ENCODE data around the gene ACOX2.
A peak's percentile ranks its signal among the peaks of the same experiment; 100 is the strongest.
"Not testable (repeated sequence)": the region's sequence is repeated elsewhere in the genome, so short reads cannot be mapped to it uniquely, and the experiment has no call there.

ACOX2 gene

GRCh38 chr3:58529516-58530353 is 7.3 kb downstream of the ACOX2 start:
- H3K4me1 ChIP-seq (ENCODE audit: control insufficient read depth in 2 of 2, insufficient read depth in 1 of 2, low read depth in 1 of 2, low read length in 2 of 2), result peaks cover 14% of the 10 kb centered on the region in 2 donors
- H3K4me3 ChIP-seq (ENCODE audit: low read length in 2 of 2), result no peak overlapping the region
- no peak overlapping the region for H4K8ac ChIP-seq (ENCODE audit: low read depth, low read length)
- no peak overlapping the region for H3K14ac ChIP-seq (ENCODE audit: low read length)
- peak overlapping the region; percentile 64 for H2AFZ ChIP-seq (ENCODE audit: low read length)
- no peaks in the 10 kb centered on the region for H3K9me3 ChIP-seq (replicated peaks in 1 of 2; ENCODE audit: control insufficient read depth in 2 of 2, insufficient read depth in 1 of 2, low read depth in 1 of 2, low read length in 2 of 2)
- WGBS, 2 donors (ENCODE audit: extremely low coverage in 2 of 2, insufficient read length in 2 of 2, insufficient replicate concordance in 1 of 2), result no CpG with 5 or more reads among the region's 15 CpGs
- DNase-seq (ENCODE audit: low spot score), result peak; percentile 51
- no peak overlapping the region for H3K4ac ChIP-seq (ENCODE audit: low read length)
- peak overlapping the region; percentile 34 for H3K9ac ChIP-seq (ENCODE audit: low read depth, low read length, poor library complexity)
- H2AK5ac ChIP-seq (ENCODE audit: low read depth, low read length), result peak overlapping the region; percentile 53
- H2BK12ac ChIP-seq (ENCODE audit: low read length), result peak overlapping the region; percentile 86
- no peak overlapping the region for H3K4me2 ChIP-seq (ENCODE audit: insufficient read depth, low read length, poor library complexity, severe bottlenecking)
- H3K27me3 ChIP-seq (ENCODE audit: control insufficient read depth in 3 of 3, insufficient read depth in 3 of 3, low read depth in 1 of 3, low read length in 3 of 3), result no peaks in the 10 kb centered on the region
- peak overlapping the region; percentile 73 for H4K91ac ChIP-seq (ENCODE audit: low read depth, low read length, poor library complexity)
- no peak overlapping the region for H3K27ac ChIP-seq (replicated peaks; ENCODE audit: low read length)
- no peak overlapping the region for H2BK120ac ChIP-seq (ENCODE audit: low read depth, low read length)
- H3K79me1 ChIP-seq (ENCODE audit: low read depth, low read length), result no peaks in the 10 kb centered on the region
- no peak overlapping the region for H3K23ac ChIP-seq (ENCODE audit: low read depth, low read length, poor library complexity)
- peak overlapping the region; percentile 46 for H2BK15ac ChIP-seq (ENCODE audit: low read length)
- no peak overlapping the region for H3K18ac ChIP-seq (ENCODE audit: low read length)
- no peaks in the 10 kb centered on the region for H3K36me3 ChIP-seq (replicated peaks in 1 of 2; ENCODE audit: control insufficient read depth in 2 of 2, insufficient read depth in 2 of 2, low read length in 2 of 2)
- peak overlapping the region; percentile 4 for H2BK5ac ChIP-seq (ENCODE audit: low read length)

DNA sequence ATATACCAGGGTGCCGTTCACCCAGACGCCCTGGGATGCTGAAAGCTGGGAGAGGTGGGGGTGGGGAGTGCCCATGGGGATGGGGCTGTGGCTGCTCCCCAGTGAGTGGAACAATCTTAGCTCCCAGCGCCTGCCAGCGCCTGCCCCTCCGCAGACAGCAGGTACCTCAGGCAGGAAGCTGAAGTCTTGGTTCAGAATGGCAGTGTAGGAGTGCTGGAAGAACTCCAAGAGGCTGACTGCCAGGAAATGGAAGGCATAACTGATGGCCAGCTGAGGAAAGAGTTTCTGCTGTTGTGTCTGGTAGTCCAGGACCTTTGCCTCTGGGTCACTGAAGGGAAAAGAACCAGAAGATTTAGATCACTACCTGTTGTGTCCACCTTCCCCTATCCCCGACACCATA is 8.4 kb downstream of the ACOX2 start:
- Histone ChIP-seq H3K4ac (ENCODE audit: low read length) (no peak overlapping the region), H2AK5ac (ENCODE audit: low read depth, low read length) (peak overlapping the region; percentile 6), H2BK120ac (ENCODE audit: low read depth, low read length) (no peak overlapping the region), H3K4me1 (ENCODE audit: control insufficient read depth in 2 of 2, insufficient read depth in 1 of 2, low read depth in 1 of 2, low read length in 2 of 2) (peaks cover 14% of the 10 kb centered on the region in 2 donors), H4K8ac (ENCODE audit: low read depth, low read length) (no peak overlapping the region), H2BK15ac (ENCODE audit: low read length) (no peak overlapping the region), H3K27ac (replicated peaks; ENCODE audit: low read length) (no peak overlapping the region), H3K23ac (ENCODE audit: low read depth, low read length, poor library complexity) (no peak overlapping the region), H2AFZ (ENCODE audit: low read length) (no peak overlapping the region), H3K14ac (ENCODE audit: low read length) (no peak overlapping the region), H2BK12ac (ENCODE audit: low read length) (no peak overlapping the region), H3K36me3 (replicated peaks in 1 of 2; ENCODE audit: control insufficient read depth in 2 of 2, insufficient read depth in 2 of 2, low read length in 2 of 2) (no peaks in the 10 kb centered on the region), H3K18ac (ENCODE audit: low read length) (peak overlapping the region; percentile 1), H3K27me3 (ENCODE audit: control insufficient read depth in 3 of 3, insufficient read depth in 3 of 3, low read depth in 1 of 3, low read length in 3 of 3) (no peaks in the 10 kb centered on the region), H2BK5ac (ENCODE audit: low read length) (no peak overlapping the region), H3K4me3 (ENCODE audit: low read length in 2 of 2) (no peak overlapping the region), H3K9me3 (replicated peaks in 1 of 2; ENCODE audit: control insufficient read depth in 2 of 2, insufficient read depth in 1 of 2, low read depth in 1 of 2, low read length in 2 of 2) (no peaks in the 10 kb centered on the region), H3K79me1 (ENCODE audit: low read depth, low read length) (no peaks in the 10 kb centered on the region), H3K4me2 (ENCODE audit: insufficient read depth, low read length, poor library complexity, severe bottlenecking) (no peak overlapping the region), H3K9ac (ENCODE audit: low read depth, low read length, poor library complexity) (no peak overlapping the region), H4K91ac (ENCODE audit: low read depth, low read length, poor library complexity) (no peak overlapping the region)
- DNase-seq (ENCODE audit: low spot score), result no peak
- WGBS, 2 donors (ENCODE audit: extremely low coverage in 2 of 2, insufficient read length in 2 of 2, insufficient replicate concordance in 1 of 2), result no CpG with 5 or more reads among the region's 6 CpGs

GRCh38 chr3:58527440-58527839 is 9.6 kb downstream of the ACOX2 start:
- not testable (repeated sequence) for H2AK5ac ChIP-seq (ENCODE audit: low read depth, low read length); H3K27ac ChIP-seq (replicated peaks; ENCODE audit: low read length); H2BK120ac ChIP-seq (ENCODE audit: low read depth, low read length); H3K36me3 ChIP-seq (replicated peaks in 1 of 2; ENCODE audit: control insufficient read depth in 2 of 2, insufficient read depth in 2 of 2, low read length in 2 of 2); H3K14ac ChIP-seq (ENCODE audit: low read length); H2AFZ ChIP-seq (ENCODE audit: low read length); H3K79me1 ChIP-seq (ENCODE audit: low read depth, low read length); H2BK15ac ChIP-seq (ENCODE audit: low read length); H3K4ac ChIP-seq (ENCODE audit: low read length); H3K18ac ChIP-seq (ENCODE audit: low read length); H4K8ac ChIP-seq (ENCODE audit: low read depth, low read length); H3K27me3 ChIP-seq (ENCODE audit: control insufficient read depth in 3 of 3, insufficient read depth in 3 of 3, low read depth in 1 of 3, low read length in 3 of 3); H3K4me3 ChIP-seq (ENCODE audit: low read length in 2 of 2); H4K91ac ChIP-seq (ENCODE audit: low read depth, low read length, poor library complexity); DNase-seq (ENCODE audit: low spot score); H3K4me2 ChIP-seq (ENCODE audit: insufficient read depth, low read length, poor library complexity, severe bottlenecking); H3K9me3 ChIP-seq (replicated peaks in 1 of 2; ENCODE audit: control insufficient read depth in 2 of 2, insufficient read depth in 1 of 2, low read depth in 1 of 2, low read length in 2 of 2); H3K23ac ChIP-seq (ENCODE audit: low read depth, low read length, poor library complexity); H2BK5ac ChIP-seq (ENCODE audit: low read length); H3K9ac ChIP-seq (ENCODE audit: low read depth, low read length, poor library complexity); H2BK12ac ChIP-seq (ENCODE audit: low read length)
- peaks cover 17% of the 10 kb centered on the region in 2 donors for H3K4me1 ChIP-seq (ENCODE audit: control insufficient read depth in 2 of 2, insufficient read depth in 1 of 2, low read depth in 1 of 2, low read length in 2 of 2)
- no CpG with 5 or more reads among the region's 3 CpGs for WGBS, 2 donors (ENCODE audit: extremely low coverage in 2 of 2, insufficient read length in 2 of 2, insufficient replicate concordance in 1 of 2)

- WGBS, 2 donors (ENCODE audit: extremely low coverage in 2 of 2, insufficient read length in 2 of 2, insufficient replicate concordance in 1 of 2), result no CpG with 5 or more reads among the region's 7 CpGs
- Histone ChIP-seq H3K4me2 (ENCODE audit: insufficient read depth, low read length, poor library complexity, severe bottlenecking) (no peak overlapping the region), H3K9ac (ENCODE audit: low read depth, low read length, poor library complexity) (no peak overlapping the region), H3K4ac (ENCODE audit: low read length) (no peak overlapping the region), H2AFZ (ENCODE audit: low read length) (peak overlapping the region; percentile 20), H2AK5ac (ENCODE audit: low read depth, low read length) (no peak overlapping the region), H3K36me3 (replicated peaks in 1 of 2; ENCODE audit: control insufficient read depth in 2 of 2, insufficient read depth in 2 of 2, low read length in 2 of 2) (no peaks in the 10 kb centered on the region), H2BK12ac (ENCODE audit: low read length) (no peak overlapping the region), H3K14ac (ENCODE audit: low read length) (no peak overlapping the region), H3K27me3 (ENCODE audit: control insufficient read depth in 3 of 3, insufficient read depth in 3 of 3, low read depth in 1 of 3, low read length in 3 of 3) (no peaks in the 10 kb centered on the region), H3K23ac (ENCODE audit: low read depth, low read length, poor library complexity) (no peak overlapping the region), H2BK5ac (ENCODE audit: low read length) (no peak overlapping the region), H4K8ac (ENCODE audit: low read depth, low read length) (no peak overlapping the region), H2BK15ac (ENCODE audit: low read length) (no peak overlapping the region), H3K18ac (ENCODE audit: low read length) (no peak overlapping the region), H3K4me1 (ENCODE audit: control insufficient read depth in 2 of 2, insufficient read depth in 1 of 2, low read depth in 1 of 2, low read length in 2 of 2) (peaks cover 23% of the 10 kb centered on the region in 2 donors), H3K27ac (replicated peaks; ENCODE audit: low read length) (no peak overlapping the region), H4K91ac (ENCODE audit: low read depth, low read length, poor library complexity) (no peak overlapping the region), H3K9me3 (replicated peaks in 1 of 2; ENCODE audit: control insufficient read depth in 2 of 2, insufficient read depth in 1 of 2, low read depth in 1 of 2, low read length in 2 of 2) (no peaks in the 10 kb centered on the region), H3K4me3 (ENCODE audit: low read length in 2 of 2) (no peak overlapping the region), H3K79me1 (ENCODE audit: low read depth, low read length) (no peaks in the 10 kb centered on the region), H2BK120ac (ENCODE audit: low read depth, low read length) (no peak overlapping the region)
- DNase-seq (ENCODE audit: low spot score), result no peak
These were observed 10.5 kb downstream of the ACOX2 start for GRCh38 chr3:58526515-58526957.

Measured in neuronal stem cell (in vitro differentiated cells).